Right lobe of liver (tissue), 4 donors: ENCODE measurements around the gene SH3RF3.

Experiments used
- CTCF ChIP-seq, 4 donors: fragments of 200-600 bp in 3 of 4; fragments of 450-650 bp in 1 of 4; IDR thresholded peaks; one replicate each; pipeline versions ENCODE4 v1.5.1 to v1.8.0; 2016 to 2022; ENCODE audit warnings: antibody characterized with exemption in 4 of 4, mild to moderate bottlenecking in 2 of 4
- POLR2A ChIP-seq: fragments of 450-650 bp; IDR thresholded peaks from one replicate; pipeline ENCODE4 v1.6.1; 2017; ENCODE audit warnings: antibody characterized with exemption, mild to moderate bottlenecking
- donor health status: DM: no; HTN: no; CAD: no.
- donor health status: DM: no; HTN: no; CAD: no.
- donor health status: DM: no; HTN: yes; CAD: no.

- TF ChIP-seq POLR2A (no peak), CTCF (IDR thresholded peaks at IDR 0.05) (no peak)
These were observed 313.8 kb downstream of the SH3RF3 start for GRCh38 chr2:109442715-109443319.
